Muscle layer of colon (tissue), 2 donors: Measurements from ENCODE around the gene MRS2.

Experiments used
- H3K27ac ChIP-seq: one replicate; pipeline ENCODE4 v1.7.0; 2013; ENCODE audit warnings: low read depth, mild to moderate bottlenecking, low read length, moderate library complexity
- H3K27me3 ChIP-seq, 2 donors: one replicate each; pipeline ENCODE4 v1.7.0; 2013; ENCODE audit warnings: low read length in 2 of 2, mild to moderate bottlenecking in 2 of 2; ENCODE audit not compliant: insufficient read depth in 2 of 2, control insufficient read depth in 1 of 2
- H3K36me3 ChIP-seq: one replicate; pipeline ENCODE4 v1.7.0; 2013; ENCODE audit warnings: mild to moderate bottlenecking, low read length; ENCODE audit not compliant: insufficient read depth
- H3K4me1 ChIP-seq: one replicate; pipeline ENCODE4 v1.7.0; 2013; ENCODE audit warnings: mild to moderate bottlenecking, low read length; ENCODE audit not compliant: insufficient read depth
- H3K4me3 ChIP-seq, 2 donors: one replicate each; pipeline ENCODE4 v1.7.0; 2013; ENCODE audit warnings: low read length in 2 of 2, low read depth in 1 of 2, mild to moderate bottlenecking in 1 of 2, moderate library complexity in 1 of 2
- H3K9ac ChIP-seq: one replicate; pipeline ENCODE4 v1.7.0; 2013; ENCODE audit warnings: low read length
- H3K9me3 ChIP-seq: one replicate; pipeline ENCODE4 v1.7.0; 2013; ENCODE audit warnings: mild to moderate bottlenecking, low read length
- donor health status: abdominal sarcoma.
- donor health status: Adenocarcinoma of cecum.

The MRS2 gene

DNA sequence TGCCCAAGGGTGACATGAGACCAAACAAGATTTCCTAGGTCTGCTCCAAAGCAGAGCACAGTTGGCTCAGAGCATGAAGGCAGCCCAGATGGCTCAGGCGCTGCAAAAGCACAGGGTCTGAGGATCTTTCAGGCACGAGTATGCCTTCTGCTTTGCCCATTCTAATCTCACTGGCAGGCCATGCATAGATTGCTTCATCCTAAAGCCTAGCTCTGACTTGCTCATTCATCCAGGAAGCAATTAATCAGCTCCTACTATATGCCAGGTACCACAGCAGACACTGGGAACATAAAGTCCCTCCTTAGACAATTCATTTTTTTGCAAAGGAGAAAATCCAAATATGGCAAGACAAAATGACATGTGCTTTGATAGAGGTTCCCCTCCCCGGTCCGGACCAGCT is 55.4 kb downstream of the MRS2 start:
- Histone ChIP-seq H3K27me3 (no peaks in the 10 kb centered on the region), H3K9ac (no peak overlapping the region), H3K4me3 (no peak overlapping the region), H3K27ac (no peak overlapping the region), H3K4me1 (no peaks in the 10 kb centered on the region), H3K36me3 (no peaks in the 10 kb centered on the region), H3K9me3 (no peaks in the 10 kb centered on the region)

DNA sequence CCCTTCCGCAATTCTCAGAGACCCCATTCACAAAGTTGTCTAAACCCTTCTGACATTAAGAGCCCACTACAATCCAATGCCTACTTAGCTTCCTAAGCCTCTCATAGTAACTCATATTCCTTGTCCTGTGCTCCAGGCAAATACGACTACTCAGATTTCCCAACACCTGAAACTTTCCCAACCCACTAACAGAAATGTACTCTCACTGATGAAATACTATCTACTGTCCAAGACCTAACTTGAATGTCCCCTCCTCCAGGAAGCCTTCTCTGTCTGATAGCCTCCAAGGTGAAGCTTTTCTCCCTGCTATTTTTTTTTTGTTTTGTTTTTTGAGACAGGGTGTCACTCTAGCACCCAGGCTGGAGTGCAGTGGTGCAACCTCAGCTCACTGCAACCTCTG is 56.2 kb downstream of the MRS2 start:
- H3K4me3 ChIP-seq: no peak overlapping the region
- H3K27ac ChIP-seq: no peak overlapping the region
- H3K9me3 ChIP-seq: no peaks in the 10 kb centered on the region
- no peak overlapping the region for H3K9ac ChIP-seq
- no peaks in the 10 kb centered on the region for H3K4me1 ChIP-seq
- no peaks in the 10 kb centered on the region for H3K36me3 ChIP-seq
- no peaks in the 10 kb centered on the region for H3K27me3 ChIP-seq

- Histone ChIP-seq H3K9me3 (no peaks in the 10 kb centered on the region), H3K9ac (no peak overlapping the region), H3K27ac (no peak overlapping the region), H3K4me3 (no peak overlapping the region), H3K27me3 (no peaks in the 10 kb centered on the region), H3K36me3 (no peaks in the 10 kb centered on the region), H3K4me1 (no peaks in the 10 kb centered on the region)
Observed at GRCh38 chr6:24460966-24461365, 58.2 kb downstream of the MRS2 start.

GRCh38 chr6:24464253-24465038 is 61.7 kb downstream of the MRS2 start:
- no peak overlapping the region for H3K4me3 ChIP-seq
- H3K27me3 ChIP-seq: no peaks in the 10 kb centered on the region
- H3K27ac ChIP-seq: no peak overlapping the region
- no peak overlapping the region for H3K9ac ChIP-seq
- H3K4me1 ChIP-seq: no peaks in the 10 kb centered on the region
- no peaks in the 10 kb centered on the region for H3K36me3 ChIP-seq
- no peaks in the 10 kb centered on the region for H3K9me3 ChIP-seq

- Histone ChIP-seq H3K9me3 (no peaks in the 10 kb centered on the region), H3K9ac (no peak overlapping the region), H3K36me3 (no peaks in the 10 kb centered on the region), H3K27ac (no peak overlapping the region), H3K4me3 (no peak overlapping the region), H3K27me3 (no peaks in the 10 kb centered on the region), H3K4me1 (no peaks in the 10 kb centered on the region)
Observed at GRCh38 chr6:24469811-24470210, 67.1 kb downstream of the MRS2 start.

GRCh38 chr6:24472181-24472580 is 69.4 kb downstream of the MRS2 start:
- Histone ChIP-seq H3K27ac (no peak overlapping the region), H3K27me3 (no peaks in the 10 kb centered on the region)

More at GRCh38 chr6:24472181-24472580, 69.4 kb downstream of the MRS2 start:
- Histone ChIP-seq H3K4me1 (no peaks in the 10 kb centered on the region), H3K9ac (no peak overlapping the region), H3K36me3 (no peaks in the 10 kb centered on the region), H3K9me3 (no peaks in the 10 kb centered on the region), H3K4me3 (no peak overlapping the region)
